Loucy (cell line): ENCODE results near the gene CAMK1D.

ENCODE experiments used
- EZH2phosphoT487 ChIP-seq: fragments of 200-600 bp; IDR thresholded peaks from 2 replicates; pipeline ENCODE4 v1.6.1; 2018; ENCODE audit warnings: antibody characterized with exemption, mild to moderate bottlenecking, moderate library complexity, borderline replicate concordance
- TF ChIP-seq, protein P1 (sequence below): fragments of 200-600 bp; sonication (generic); conservative IDR thresholded peaks from 2 replicates; pipeline ENCODE4 v1.5.1; 2014; ENCODE audit warnings: mild to moderate bottlenecking, antibody characterized with exemption, low read length

DNA sequence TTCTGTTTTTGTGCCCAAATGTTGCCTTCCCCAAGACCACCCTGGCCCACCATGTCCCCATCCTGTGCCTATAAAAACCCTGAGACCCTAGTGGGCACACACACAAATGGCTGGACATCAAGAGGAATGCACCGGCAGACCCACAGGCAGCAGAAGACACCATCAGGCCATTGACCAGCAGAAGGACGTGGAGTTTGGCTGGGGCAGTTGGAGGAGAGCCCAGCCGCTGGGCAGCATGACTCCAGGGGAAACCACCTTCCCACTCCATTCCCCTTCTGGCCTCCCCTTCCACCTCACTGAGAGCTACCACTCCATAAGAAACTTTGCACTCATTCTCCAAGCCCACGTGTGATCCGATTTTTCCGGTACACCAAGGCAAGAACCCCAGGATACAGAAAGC, 309.2 kb downstream of the CAMK1D start:
- TF ChIP-seq, protein P1, sequence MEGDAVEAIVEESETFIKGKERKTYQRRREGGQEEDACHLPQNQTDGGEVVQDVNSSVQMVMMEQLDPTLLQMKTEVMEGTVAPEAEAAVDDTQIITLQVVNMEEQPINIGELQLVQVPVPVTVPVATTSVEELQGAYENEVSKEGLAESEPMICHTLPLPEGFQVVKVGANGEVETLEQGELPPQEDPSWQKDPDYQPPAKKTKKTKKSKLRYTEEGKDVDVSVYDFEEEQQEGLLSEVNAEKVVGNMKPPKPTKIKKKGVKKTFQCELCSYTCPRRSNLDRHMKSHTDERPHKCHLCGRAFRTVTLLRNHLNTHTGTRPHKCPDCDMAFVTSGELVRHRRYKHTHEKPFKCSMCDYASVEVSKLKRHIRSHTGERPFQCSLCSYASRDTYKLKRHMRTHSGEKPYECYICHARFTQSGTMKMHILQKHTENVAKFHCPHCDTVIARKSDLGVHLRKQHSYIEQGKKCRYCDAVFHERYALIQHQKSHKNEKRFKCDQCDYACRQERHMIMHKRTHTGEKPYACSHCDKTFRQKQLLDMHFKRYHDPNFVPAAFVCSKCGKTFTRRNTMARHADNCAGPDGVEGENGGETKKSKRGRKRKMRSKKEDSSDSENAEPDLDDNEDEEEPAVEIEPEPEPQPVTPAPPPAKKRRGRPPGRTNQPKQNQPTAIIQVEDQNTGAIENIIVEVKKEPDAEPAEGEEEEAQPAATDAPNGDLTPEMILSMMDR: no peak
- no peak for TF ChIP-seq EZH2phosphoT487
